SIG-M5 treated with dmso at 0.1 percent for 504 hours (cell line): ENCODE results near the gene PLA2G15.

Source experiments
- DNase-seq: peaks from one replicate; lab custom pipeline; 2025; ENCODE audit not compliant: unreplicated experiment; lab: John Stamatoyannopoulos, UW

Gene PLA2G15

DNA sequence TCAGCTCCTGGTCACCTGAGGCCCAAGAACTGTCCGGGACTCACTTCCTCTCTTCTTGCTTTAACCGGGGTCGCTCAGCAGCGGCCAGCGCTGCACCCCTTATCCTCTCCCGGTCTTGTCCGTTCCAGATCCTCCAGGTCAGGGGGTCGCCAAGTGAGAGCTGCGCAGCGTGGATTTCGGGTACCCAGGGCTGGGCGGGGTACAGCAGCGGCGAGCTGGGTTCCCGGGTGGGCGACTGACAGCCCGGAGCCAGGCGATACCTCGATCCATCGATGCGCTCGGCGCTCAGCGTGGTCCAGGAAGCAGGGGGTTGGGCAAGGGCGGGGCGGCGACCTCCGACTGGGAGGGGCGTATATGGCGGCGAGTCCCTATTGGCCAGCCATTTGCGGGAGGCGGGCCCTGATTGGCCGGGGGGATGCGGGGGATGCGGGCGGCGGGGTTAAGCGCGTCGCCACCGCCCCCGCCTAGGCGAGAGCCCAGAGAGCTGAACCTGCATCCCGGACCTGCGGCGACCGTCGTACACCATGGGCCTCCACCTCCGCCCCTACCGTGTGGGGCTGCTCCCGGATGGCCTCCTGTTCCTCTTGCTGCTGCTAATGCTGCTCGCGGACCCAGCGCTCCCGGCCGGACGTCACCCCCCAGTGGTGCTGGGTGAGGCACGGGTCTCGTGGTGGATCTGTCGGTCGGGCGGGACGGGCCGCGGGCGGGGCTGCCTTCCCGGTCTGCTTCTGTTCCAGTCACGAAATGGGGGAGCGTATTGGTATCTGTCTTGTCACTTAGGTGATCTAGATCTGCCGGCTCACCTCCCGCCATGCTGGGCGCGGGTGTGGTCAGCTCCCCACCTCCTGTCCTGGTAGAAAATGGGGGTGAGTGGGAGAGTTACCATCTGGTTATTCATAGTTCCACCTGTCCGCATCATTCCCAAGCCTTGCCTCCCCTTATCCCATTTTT is at the start of gene PLA2G15:
TSS of gene PLA2G15 (plus strand) at position 471 of the 951 bp plus-strand sequence. CDS start at position 525, 54 bp downstream.
- DNase-seq: peak; percentile 78

GRCh38 chr16:68197250-68197649 is 47.9 kb upstream of the PLA2G15 start:
- DNase-seq: no peak

DNA sequence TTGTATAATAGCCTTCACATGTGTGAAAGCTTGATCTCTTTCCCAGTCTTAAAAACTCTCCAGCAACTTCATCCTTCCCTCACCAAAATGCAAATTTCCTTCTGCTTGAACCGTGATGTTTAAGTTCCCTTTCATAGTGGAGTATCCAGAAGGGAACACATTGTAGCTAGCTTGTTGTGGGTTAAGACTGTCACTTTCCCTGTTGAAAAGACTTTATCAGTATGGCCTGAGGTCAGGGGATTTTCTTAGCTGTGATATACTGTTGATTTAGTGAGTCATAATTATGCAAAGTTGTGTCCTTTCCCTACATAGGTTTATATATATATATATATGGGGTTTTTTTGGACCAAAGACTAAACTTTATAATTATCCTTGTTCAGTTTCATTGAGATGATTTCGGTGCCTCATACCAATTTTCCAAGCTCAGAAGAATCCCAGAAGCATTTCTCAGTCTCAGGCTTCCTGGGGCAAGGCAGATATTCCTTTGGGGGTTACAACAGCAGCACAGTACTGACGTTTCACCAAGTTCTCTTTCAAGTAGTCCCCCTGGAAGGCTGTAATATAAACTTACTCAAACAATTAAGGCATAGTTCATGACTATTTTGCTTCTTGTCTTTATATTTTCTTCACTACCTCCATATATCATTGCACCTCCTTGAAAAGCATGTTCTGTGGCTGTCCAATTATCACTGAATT is 44.9 kb upstream of the PLA2G15 start:
- no peak for DNase-seq

DNA sequence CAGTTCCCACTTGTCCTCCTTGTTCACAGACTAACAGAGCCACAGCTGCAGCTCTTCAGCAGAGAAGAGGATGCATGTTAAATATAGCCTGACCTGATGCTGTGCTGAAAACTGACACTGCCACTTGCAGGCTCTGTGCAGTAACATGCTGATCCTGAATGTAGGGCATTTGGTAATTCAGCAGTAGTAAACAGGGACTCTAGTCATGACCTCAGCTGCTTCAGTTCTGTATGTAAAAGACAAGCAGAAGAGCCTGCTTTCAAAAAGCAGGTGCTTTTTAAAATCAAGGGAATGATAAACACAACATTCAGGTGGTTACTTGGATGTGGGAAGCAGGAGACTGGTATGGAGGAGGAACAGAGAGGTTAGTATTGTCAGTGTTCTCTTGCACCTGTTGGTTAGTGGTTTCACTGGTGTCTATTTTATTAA is 43.1 kb upstream of the PLA2G15 start:
- DNase-seq: peak; percentile 3

DNA sequence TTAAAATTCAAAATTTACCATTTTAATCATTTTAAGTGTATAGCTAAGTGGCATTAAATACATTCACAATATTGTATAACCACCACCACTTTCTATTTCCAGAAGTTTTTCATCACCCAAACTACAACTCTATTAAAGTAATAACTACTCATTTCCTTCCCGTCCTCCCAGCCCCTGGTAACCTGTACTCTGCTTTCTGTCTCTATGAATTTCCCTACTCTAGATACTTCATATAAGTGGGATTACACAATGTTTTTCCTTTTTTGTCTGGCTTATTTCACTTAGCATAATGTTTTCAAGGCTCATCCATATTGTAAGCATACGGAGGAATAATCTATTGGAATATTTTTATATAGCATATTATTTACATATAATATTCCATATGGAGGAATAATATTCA is 38.9 kb upstream of the PLA2G15 start:
- no peak for DNase-seq

GRCh38 chr16:68214726-68215125 is 30.4 kb upstream of the PLA2G15 start:
- DNase-seq: no peak

GRCh38 chr16:68215302-68215701 is 29.9 kb upstream of the PLA2G15 start:
- no peak for DNase-seq

GRCh38 chr16:68216240-68216639 is 28.9 kb upstream of the PLA2G15 start:
- DNase-seq: no peak

GRCh38 chr16:68217506-68217905 is 27.7 kb upstream of the PLA2G15 start:
- DNase-seq: no peak

DNA sequence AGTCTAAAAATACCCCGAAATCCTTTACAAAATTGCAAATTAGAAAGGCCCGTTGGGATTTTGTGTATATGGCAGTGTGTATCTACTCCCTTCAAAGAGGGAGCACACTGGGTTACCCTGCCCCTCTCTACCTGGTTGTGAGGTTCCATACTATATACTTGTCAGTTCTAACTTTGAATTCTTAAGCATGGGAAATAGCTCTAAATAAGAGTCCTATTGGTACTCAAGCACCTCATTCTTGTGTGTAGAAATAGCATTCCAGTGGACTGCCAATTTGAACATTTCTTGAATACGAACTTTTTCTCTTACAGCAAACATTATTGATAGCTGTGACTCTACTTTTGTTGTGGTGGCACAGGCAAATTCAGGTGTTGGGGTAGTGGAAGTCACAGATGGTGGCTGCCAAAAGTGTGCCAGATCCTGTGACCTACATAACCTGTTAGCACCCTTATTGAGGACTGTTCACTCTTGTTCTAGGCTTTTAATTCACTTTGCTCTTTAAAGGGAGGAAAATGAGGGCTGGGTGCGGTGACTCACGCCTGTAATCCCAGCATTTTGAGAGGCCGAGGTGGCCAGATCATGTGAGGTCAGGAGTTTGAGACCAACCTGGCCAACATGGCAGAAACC is 25.3 kb upstream of the PLA2G15 start:
- no peak for DNase-seq

DNA sequence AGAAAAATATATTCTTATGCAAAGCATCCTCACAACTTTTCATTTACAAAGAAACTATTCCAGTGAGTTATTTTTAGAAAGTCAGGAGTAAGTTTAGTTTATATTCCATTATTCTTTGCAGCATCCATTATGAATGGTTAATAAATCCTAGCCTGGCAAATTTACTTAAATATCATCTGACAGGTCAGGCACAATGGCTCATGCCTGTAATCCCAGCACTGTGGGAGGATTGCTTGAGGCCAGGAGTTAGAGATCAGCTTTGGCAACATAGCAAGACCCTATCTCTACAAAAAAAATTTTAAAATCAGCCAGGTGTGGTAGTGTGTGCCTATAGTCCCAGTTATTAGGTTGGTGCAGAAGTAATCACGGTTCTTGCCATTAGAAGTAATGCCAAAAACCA is 22.1 kb upstream of the PLA2G15 start:
- DNase-seq: no peak

DNA sequence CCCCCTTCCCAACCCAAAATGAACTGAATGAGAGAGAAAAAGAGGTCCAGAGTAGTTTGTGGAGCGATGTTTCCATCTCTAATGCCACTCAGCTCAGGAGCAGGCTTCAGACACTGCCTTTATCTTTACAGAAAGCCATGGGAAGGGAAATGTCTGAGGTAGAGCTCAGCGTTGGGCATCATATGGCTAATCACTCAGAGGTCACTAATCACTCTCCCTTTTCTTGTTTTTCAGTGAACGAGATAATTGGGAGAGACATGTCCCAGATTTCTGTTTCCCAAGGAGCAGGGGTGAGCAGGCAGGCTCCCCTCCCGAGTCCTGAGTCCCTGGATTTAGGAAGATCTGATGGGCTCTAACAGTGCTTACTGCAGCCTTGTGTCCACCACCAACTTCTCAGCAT is 19.1 kb upstream of the PLA2G15 start:
- no peak for DNase-seq

- no peak for DNase-seq
These were observed 17.9 kb upstream of the PLA2G15 start for GRCh38 chr16:68227183-68227793.

- DNase-seq: no peak
These were observed 17.2 kb upstream of the PLA2G15 start for GRCh38 chr16:68227850-68228553.

DNA sequence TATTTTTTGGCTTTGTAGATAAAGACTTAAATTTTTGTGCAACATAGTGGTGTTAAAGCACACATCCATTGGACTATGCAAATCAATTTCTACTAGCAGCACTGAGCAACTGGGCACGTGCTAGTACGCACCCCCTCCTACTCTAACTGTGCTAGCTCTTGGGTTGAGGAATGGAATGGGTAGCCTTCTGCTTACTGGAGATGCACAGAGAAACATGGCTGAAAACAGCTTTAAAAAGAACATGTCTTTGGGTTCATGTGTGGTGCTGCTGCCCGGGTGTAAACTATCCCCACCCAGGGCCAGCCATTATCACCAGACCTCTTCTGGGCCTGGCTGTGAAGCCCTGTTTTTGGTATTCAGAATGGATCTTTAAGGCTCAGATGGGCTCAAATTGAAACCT is 16.5 kb upstream of the PLA2G15 start:
- no peak for DNase-seq

DNA sequence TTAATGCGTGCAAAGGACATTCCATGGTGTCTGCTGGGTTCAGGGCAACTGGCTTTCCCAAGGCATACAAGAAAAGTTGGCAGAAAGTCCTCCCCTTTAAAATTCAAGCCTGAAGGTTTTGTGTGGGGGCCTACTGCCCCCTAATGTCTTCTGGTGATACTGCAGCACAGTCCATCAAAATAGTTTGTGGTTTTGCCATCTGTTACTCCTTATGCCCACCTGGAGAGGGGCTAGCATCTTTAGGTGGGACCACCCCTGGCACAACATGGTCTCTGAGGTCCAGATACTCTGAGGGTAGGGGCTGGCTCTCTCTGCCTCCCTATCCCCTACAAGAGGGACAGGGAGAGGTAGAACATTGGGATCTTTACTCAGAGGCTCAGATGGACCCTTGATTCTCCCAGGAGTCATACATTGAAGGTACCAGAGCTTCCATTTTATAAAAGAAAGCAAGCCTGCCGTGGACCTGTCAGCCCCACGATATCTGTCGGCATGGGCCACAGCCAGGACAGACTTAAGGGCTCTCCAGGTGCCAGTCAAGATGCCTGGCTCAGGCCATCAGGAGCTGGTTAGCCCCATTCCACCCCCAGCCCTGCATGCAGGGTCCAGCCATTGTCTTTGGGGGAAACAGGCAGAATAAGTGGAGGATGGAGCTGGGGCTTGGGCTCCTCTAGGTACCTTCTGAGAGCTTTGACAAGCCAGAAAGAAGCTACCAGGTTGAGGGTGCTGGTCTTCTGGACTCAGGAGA is 15.6 kb upstream of the PLA2G15 start:
- peak; percentile 56 for DNase-seq

DNA sequence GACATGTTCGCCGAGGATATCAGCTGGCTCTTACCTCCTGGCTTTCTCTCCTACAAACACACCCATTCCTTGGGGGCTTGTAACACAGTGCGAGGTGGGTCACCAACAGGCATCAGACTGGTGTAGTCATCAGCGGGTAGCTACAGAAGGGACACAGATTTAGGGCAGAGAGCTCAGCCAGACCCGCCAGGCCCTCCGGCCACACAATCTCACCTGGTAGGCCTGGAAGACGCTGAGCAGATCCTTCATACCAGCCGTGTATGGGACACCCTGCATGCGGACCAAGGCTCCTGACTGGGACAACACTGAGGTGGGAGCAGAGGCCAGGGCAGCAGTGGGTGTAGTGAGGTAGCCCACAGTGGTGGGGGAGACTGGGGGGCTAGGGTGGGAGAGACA is 15.0 kb upstream of the PLA2G15 start:
- no peak for DNase-seq

DNA sequence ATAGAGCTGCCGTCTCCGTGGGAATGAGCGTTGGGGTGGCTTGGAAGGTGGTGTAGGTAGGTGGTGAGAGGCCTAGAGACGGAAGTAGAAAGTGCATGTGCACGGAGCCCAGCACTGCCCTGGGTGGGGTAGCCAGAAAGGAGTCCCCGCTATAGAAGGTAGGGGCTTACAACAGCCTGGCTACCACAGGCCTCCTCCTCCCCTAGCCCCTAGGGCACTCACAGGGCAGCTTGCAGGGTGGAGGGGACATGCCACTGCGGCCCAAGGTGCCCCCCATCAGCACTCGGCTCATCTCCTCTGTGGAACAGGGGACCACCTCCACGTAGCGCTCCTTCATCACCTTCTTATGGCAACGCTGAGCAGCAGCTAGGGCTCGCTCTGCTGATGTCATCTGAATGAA is 14.2 kb upstream of the PLA2G15 start:
- no peak for DNase-seq

- DNase-seq: no peak
These were observed 13.6 kb upstream of the PLA2G15 start for GRCh38 chr16:68231384-68232136.
